Parathyroid adenoma (tissue), 2 donors: ENCODE results near the gene NRXN3.

Experiments
- H2AFZ ChIP-seq: fragments of 300-600 bp; sonication (generic); one replicate; pipeline ENCODE4 v1.7.0; 2017; ENCODE audit warnings: antibody characterized with exemption, mild to moderate bottlenecking
- H3K27ac ChIP-seq: fragments of 300-600 bp; sonication (generic); one replicate; pipeline ENCODE4 v1.7.0; 2017
- H3K27me3 ChIP-seq: fragments of 300-600 bp; sonication (generic); one replicate; pipeline ENCODE4 v1.7.0; 2017; ENCODE audit warnings: low read length; ENCODE audit not compliant: control insufficient read depth, insufficient read depth
- H3K36me3 ChIP-seq: fragments of 300-600 bp; sonication (generic); one replicate; pipeline ENCODE4 v1.7.0; 2017; ENCODE audit warnings: low read length; ENCODE audit not compliant: control insufficient read depth, insufficient read depth
- H3K4me1 ChIP-seq: fragments of 300-600 bp; sonication (generic); one replicate; pipeline ENCODE4 v1.7.0; 2017; ENCODE audit warnings: control low read depth
- H3K4me2 ChIP-seq: fragments of 300-600 bp; sonication (generic); one replicate; pipeline ENCODE4 v1.7.0; 2017; ENCODE audit warnings: low read length
- H3K4me3 ChIP-seq: fragments of 300-600 bp; sonication (generic); one replicate; pipeline ENCODE4 v1.7.0; 2017; ENCODE audit warnings: low read depth, low read length
- H3K79me2 ChIP-seq: fragments of 300-600 bp; sonication (generic); one replicate; pipeline ENCODE4 v1.7.0; 2017; ENCODE audit warnings: control low read depth
- H3K9ac ChIP-seq: fragments of 300-600 bp; sonication (generic); one replicate; pipeline ENCODE4 v1.7.0; 2017; ENCODE audit warnings: mild to moderate bottlenecking
- H3K9me3 ChIP-seq: fragments of 300-600 bp; sonication (generic); one replicate; pipeline ENCODE4 v1.7.0; 2017; ENCODE audit warnings: low read length; ENCODE audit not compliant: control insufficient read depth
- TF ChIP-seq, protein P1 (sequence below): fragments of 300-600 bp; sonication (generic); IDR thresholded peaks from one replicate; pipeline ENCODE4 v1.7.0; 2017; ENCODE audit warnings: antibody characterized with exemption, mild to moderate bottlenecking
- donor health status: primary hyperparathyroidism.

The NRXN3 gene

DNA sequence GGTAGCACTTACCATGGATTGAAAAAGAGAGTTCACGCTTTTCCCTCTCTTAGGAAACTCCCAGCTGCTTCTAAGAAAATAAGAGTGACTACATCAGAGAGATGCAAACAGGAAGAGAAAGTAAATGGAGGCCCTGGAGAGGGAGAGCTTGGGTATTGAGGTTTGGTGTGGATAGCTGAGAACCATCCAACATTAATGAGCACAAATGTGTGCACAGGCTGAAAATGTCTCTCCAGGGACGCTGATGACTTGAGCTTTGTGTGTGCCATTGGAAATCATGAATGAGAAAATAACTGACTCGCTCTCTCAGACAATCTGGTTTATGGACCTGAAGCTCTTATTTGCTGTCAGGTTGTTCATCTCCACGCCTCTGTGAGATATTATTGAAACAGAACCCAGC lies 318.8 kb downstream of the NRXN3 start:
- TF ChIP-seq, protein P1, sequence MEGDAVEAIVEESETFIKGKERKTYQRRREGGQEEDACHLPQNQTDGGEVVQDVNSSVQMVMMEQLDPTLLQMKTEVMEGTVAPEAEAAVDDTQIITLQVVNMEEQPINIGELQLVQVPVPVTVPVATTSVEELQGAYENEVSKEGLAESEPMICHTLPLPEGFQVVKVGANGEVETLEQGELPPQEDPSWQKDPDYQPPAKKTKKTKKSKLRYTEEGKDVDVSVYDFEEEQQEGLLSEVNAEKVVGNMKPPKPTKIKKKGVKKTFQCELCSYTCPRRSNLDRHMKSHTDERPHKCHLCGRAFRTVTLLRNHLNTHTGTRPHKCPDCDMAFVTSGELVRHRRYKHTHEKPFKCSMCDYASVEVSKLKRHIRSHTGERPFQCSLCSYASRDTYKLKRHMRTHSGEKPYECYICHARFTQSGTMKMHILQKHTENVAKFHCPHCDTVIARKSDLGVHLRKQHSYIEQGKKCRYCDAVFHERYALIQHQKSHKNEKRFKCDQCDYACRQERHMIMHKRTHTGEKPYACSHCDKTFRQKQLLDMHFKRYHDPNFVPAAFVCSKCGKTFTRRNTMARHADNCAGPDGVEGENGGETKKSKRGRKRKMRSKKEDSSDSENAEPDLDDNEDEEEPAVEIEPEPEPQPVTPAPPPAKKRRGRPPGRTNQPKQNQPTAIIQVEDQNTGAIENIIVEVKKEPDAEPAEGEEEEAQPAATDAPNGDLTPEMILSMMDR = no peak

DNA sequence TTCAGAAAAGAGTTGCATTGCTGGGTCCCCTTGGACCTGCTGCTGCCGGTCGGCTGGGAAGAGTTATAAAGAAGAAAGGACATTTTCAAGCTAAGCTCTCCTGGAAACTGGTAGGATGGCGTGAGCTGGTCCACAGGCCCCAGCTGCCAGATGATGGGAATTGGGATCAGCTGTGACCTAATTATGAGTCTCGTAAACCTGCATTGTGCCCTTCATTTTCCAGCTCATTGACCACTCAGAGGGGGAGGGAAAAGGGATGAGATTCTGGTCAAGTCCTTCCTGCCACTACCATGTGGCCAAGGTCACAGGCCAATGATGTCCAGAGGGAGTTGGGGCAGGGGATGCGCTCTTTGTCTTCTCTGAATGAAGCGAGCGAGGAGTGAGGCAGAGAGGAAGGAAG lies 320.9 kb downstream of the NRXN3 start:
- no peak overlapping the region for H3K9ac ChIP-seq
- H3K36me3 ChIP-seq = no peaks in the 10 kb centered on the region
- no peaks in the 10 kb centered on the region for H3K9me3 ChIP-seq
- no peak overlapping the region for H3K4me2 ChIP-seq
- no peaks in the 10 kb centered on the region for H3K27me3 ChIP-seq
- H2AFZ ChIP-seq = no peak overlapping the region
- no peak overlapping the region for H3K4me3 ChIP-seq
- no peaks in the 10 kb centered on the region for H3K79me2 ChIP-seq
- no peak overlapping the region for H3K27ac ChIP-seq
- no peaks in the 10 kb centered on the region for H3K4me1 ChIP-seq
- TF ChIP-seq, protein P1 = no peak

More for the DNA sequence above, 318.8 kb downstream of the NRXN3 start:
- Histone ChIP-seq H3K36me3 (no peaks in the 10 kb centered on the region), H3K79me2 (no peaks in the 10 kb centered on the region), H3K27ac (no peak overlapping the region), H3K27me3 (no peaks in the 10 kb centered on the region), H3K9me3 (no peaks in the 10 kb centered on the region), H2AFZ (no peak overlapping the region), H3K4me2 (no peak overlapping the region), H3K4me3 (no peak overlapping the region), H3K9ac (no peak overlapping the region), H3K4me1 (no peaks in the 10 kb centered on the region)

DNA sequence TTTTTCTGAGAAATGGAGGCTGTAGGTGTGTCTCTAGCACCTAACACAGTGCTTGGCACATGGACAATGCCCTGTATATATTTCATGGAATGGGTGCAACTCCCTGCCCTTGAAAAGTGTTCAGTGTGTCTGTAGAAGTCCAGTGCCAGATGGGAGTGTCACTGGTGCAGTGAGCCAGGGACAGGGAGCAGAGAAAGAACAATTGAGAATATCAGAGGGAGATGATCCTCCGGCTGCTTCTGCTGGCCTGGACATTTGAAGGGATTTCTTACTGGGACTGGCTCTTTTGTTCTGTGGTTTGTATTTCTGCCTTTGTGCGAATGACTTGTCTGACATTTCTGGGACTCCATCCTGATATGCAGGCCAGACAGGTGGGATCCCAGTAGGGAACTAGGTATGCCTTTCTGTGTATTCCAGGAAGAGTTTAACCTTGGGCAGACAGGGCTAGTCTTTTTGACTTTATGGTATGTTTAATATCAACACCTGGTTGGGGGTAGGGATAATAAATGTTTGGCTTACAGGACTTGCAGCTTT lies 328.0 kb downstream of the NRXN3 start:
- H3K27me3 ChIP-seq = no peaks in the 10 kb centered on the region
- no peak overlapping the region for H3K27ac ChIP-seq
- H3K79me2 ChIP-seq = no peaks in the 10 kb centered on the region
- H2AFZ ChIP-seq = no peak overlapping the region
- H3K9ac ChIP-seq = no peak overlapping the region
- no peak overlapping the region for H3K4me2 ChIP-seq
- no peak overlapping the region for H3K4me3 ChIP-seq
- no peaks in the 10 kb centered on the region for H3K4me1 ChIP-seq
- TF ChIP-seq, protein P1 = no peak
- H3K36me3 ChIP-seq = no peaks in the 10 kb centered on the region
- no peaks in the 10 kb centered on the region for H3K9me3 ChIP-seq

DNA sequence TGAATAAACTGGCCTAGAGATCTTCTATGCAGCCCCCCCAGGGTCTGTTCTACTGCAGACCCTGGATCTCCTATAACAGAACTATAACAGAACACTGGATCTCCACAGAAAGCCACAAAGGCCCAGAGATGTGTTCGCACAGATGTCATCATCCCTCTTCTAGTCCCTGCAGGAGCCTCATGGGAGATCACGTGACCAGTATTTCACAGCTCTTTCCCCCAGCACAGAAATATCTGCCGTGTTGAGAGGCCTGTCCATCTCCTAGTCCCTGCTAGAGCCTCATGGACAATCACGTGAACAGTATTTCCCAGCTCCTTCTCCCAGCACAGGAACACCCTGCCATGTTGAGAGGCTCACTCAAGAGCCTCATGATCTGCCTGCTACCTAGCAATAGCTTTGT lies 331.7 kb downstream of the NRXN3 start:
- Histone ChIP-seq H3K9ac (no peak overlapping the region), H3K4me3 (no peak overlapping the region), H2AFZ (no peak overlapping the region), H3K27ac (no peak overlapping the region), H3K4me2 (no peak overlapping the region), H3K79me2 (no peaks in the 10 kb centered on the region), H3K36me3 (no peaks in the 10 kb centered on the region), H3K9me3 (no peaks in the 10 kb centered on the region), H3K27me3 (no peaks in the 10 kb centered on the region), H3K4me1 (no peaks in the 10 kb centered on the region)
- TF ChIP-seq, protein P1 = no peak

DNA sequence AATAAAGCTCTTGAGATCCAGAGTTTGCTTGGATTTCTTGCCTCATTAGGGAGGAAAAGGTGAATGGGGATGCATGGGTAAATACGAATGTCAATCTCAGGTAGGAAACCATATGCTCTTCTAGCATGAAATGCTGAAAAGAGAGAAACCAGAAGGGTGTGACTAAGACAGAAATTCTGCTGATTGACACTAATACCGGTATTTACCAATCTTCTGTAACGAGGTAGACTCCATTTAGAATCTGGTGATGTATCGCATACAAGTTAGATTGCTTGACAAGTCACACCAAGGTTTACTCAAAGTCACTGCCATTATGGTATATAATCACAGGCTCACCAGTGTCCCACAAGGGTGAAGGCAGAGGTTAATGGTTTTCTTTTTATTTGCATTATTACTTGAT lies 337.9 kb downstream of the NRXN3 start:
- Histone ChIP-seq H3K36me3 (no peaks in the 10 kb centered on the region), H3K4me2 (no peak overlapping the region), H3K4me3 (no peak overlapping the region), H3K9me3 (no peaks in the 10 kb centered on the region), H3K79me2 (no peaks in the 10 kb centered on the region), H2AFZ (no peak overlapping the region), H3K9ac (no peak overlapping the region), H3K27me3 (no peaks in the 10 kb centered on the region), H3K4me1 (no peaks in the 10 kb centered on the region), H3K27ac (no peak overlapping the region)
- TF ChIP-seq, protein P1 = no peak
